A549 (cell line): Measurements from ENCODE around the gene SETD7. TPM values are rescaled to one million over a fixed set of nuclear protein-coding genes. Genes with fewer than 3 reads are reported as not detected.

ENCODE experiments used
- ATAC-seq, 2 experiments: fragments of 200-7000 bp in 1 of 2; fragments of >200 bp in 1 of 2; cut with Nextera tagmentation in 1 of 2; cut with Tn5 transposase in 1 of 2; 3 replicates each; pipeline versions ENCODE4 v1.8.0 to v1.9.1; 2018 to 2020; ENCODE audit warnings: mild to moderate bottlenecking in 1 of 2, moderate library complexity in 1 of 2
- CTCF ChIA-PET: fragments of 300-600 bp; sonication (Branson Sonifier 250); formaldehyde crosslinking; extraction: SDS; loops from one replicate; lab custom pipeline; 2021; ENCODE audit warnings: antibody characterized with exemption, inconsistent platforms; lab: Yijun Ruan, JAX
- POLR2A ChIA-PET: fragments of 350-600 bp; formaldehyde crosslinking; extraction: SDS; loops from one replicate; lab custom pipeline; 2021; ENCODE audit warnings: antibody characterized with exemption, inconsistent platforms; lab: Yijun Ruan, JAX
- DNase-seq, 2 experiments: peaks; one replicate each; pipeline versions ENCODE4 v3.0.0 to v3.0.0-alpha.2; 2011 to 2016; ENCODE audit warnings: low read depth in 1 of 2, low spot score in 1 of 2
- FAIRE-seq: peaks from 2 replicates; lab custom pipeline; 2011; peaks lifted over from hg19 to GRCh38; lab: Jason Lieb, UNC
- H3K27ac ChIP-seq, 2 experiments: fragments of >200 bp; sonication (Bioruptor Twin); formaldehyde crosslinking; 3 replicates each; pipeline ENCODE4 v1.5.1; 2016 to 2017
- H3K4me1 ChIP-seq: fragments of >200 bp; sonication (Bioruptor Twin); formaldehyde crosslinking; 3 replicates; pipeline ENCODE4 v1.6.1; 2016
- H3K4me2 ChIP-seq: fragments of >200 bp; sonication (Bioruptor Twin); formaldehyde crosslinking; 3 replicates; pipeline ENCODE4 v1.6.1; 2016
- H3K4me3 ChIP-seq: fragments of >200 bp; sonication (Bioruptor Twin); formaldehyde crosslinking; 3 replicates; pipeline ENCODE4 v1.5.1; 2016
- H3K9me3 ChIP-seq: fragments of >200 bp; sonication (Bioruptor Twin); formaldehyde crosslinking; 3 replicates; pipeline ENCODE4 v1.6.1; 2016
- BCL3 ChIP-seq: fragments of >200 bp; sonication (Bioruptor Twin); formaldehyde crosslinking; IDR thresholded peaks from 3 replicates; pipeline ENCODE4 v1.6.1; 2016
- CEBPB ChIP-seq, 2 experiments: fragments of >200 bp in 1 of 2; sonication (Bioruptor Twin) in 1 of 2; formaldehyde crosslinking in 1 of 2; IDR thresholded peaks; 2 replicates each; pipeline ENCODE4 v1.6.1; 2012 to 2016
- EHMT2 ChIP-seq: fragments of 200-600 bp; sonication (generic); IDR thresholded peaks from 2 replicates; pipeline ENCODE4 v1.6.1; 2016; ENCODE audit warnings: antibody characterized with exemption, low read depth, mild to moderate bottlenecking, moderate library complexity
- FOSB ChIP-seq: fragments of 250-450 bp; sonication (Bioruptor Pico); IDR thresholded peaks from 2 replicates; pipeline ENCODE4 v1.5.0; 2020; ENCODE audit warnings: mild to moderate bottlenecking, moderate library complexity
- FOXS1 ChIP-seq: fragments of 250-450 bp; sonication (Bioruptor Pico); IDR thresholded peaks from 2 replicates; pipeline ENCODE4 v1.5.0; 2020; ENCODE audit warnings: mild to moderate bottlenecking, moderate library complexity
- GATA3 ChIP-seq: IDR thresholded peaks from 2 replicates; pipeline ENCODE4 v1.6.1; 2012; ENCODE audit warnings: borderline replicate concordance
- HDAC2 ChIP-seq: fragments of 200-600 bp; sonication (generic); IDR thresholded peaks from 2 replicates; pipeline ENCODE4 v1.6.1; 2016
- HEYL ChIP-seq: fragments of 250-450 bp; sonication (Bioruptor Pico); IDR thresholded peaks from 2 replicates; pipeline ENCODE4 v1.8.0; 2021; ENCODE audit warnings: mild to moderate bottlenecking, moderate library complexity
- HOXB13 ChIP-seq: fragments of 250-450 bp; sonication (Bioruptor Pico); IDR thresholded peaks from 2 replicates; pipeline ENCODE4 v1.5.0; 2020; ENCODE audit warnings: low read depth, mild to moderate bottlenecking, moderate library complexity
- JUN ChIP-seq, 2 experiments: fragments of >200 bp; sonication (Bioruptor Twin); formaldehyde crosslinking; IDR thresholded peaks; 2 replicates in 1 of 2; 3 replicates in 1 of 2; pipeline ENCODE4 v1.6.1; 2016 to 2017
- KDM5A ChIP-seq: fragments of 200-600 bp; sonication (generic); IDR thresholded peaks from 2 replicates; pipeline ENCODE4 v1.6.1; 2016; ENCODE audit warnings: antibody characterized with exemption, mild to moderate bottlenecking
- MAFK ChIP-seq: fragments of 450-650 bp; IDR thresholded peaks from 2 replicates; pipeline ENCODE4 v1.6.1; 2014; ENCODE audit not compliant: partially characterized antibody
- MAZ ChIP-seq: fragments of 150-350 bp; IDR thresholded peaks from 2 replicates; pipeline ENCODE4 v1.6.1; 2014; ENCODE audit warnings: antibody characterized with exemption, low read depth, low read length, borderline replicate concordance
- NPAS2 ChIP-seq: fragments of 250-450 bp; sonication (Bioruptor Pico); IDR thresholded peaks from 2 replicates; pipeline ENCODE4 v1.8.0; 2022; ENCODE audit warnings: mild to moderate bottlenecking, moderate library complexity, borderline replicate concordance
- NR3C1 ChIP-seq: fragments of >200 bp; sonication (Bioruptor Twin); formaldehyde crosslinking; IDR thresholded peaks from 3 replicates; pipeline ENCODE4 v1.6.1; 2017
- PBX3 ChIP-seq: IDR thresholded peaks from 2 replicates; pipeline ENCODE4 v1.6.1; 2012
- POLR2A ChIP-seq: IDR thresholded peaks from 2 replicates; pipeline ENCODE4 v1.6.1; 2012; ENCODE audit warnings: mild to moderate bottlenecking, low read length
- RAD21 ChIP-seq, 2 experiments: fragments of >200 bp in 1 of 2; sonication (Bioruptor Twin) in 1 of 2; formaldehyde crosslinking in 1 of 2; IDR thresholded peaks in 1 of 2; conservative IDR thresholded peaks in 1 of 2; 2 replicates in 1 of 2; 3 replicates in 1 of 2; pipeline ENCODE4 v1.6.1; 2012 to 2018; ENCODE audit warnings: inconsistent platforms in 1 of 2
- RFX5 ChIP-seq: fragments of 450-650 bp; IDR thresholded peaks from 2 replicates; pipeline ENCODE4 v1.7.1; 2014; ENCODE audit warnings: antibody characterized with exemption, mild to moderate bottlenecking, moderate library complexity
- RNF2 ChIP-seq: fragments of 200-600 bp; sonication (generic); IDR thresholded peaks from 2 replicates; pipeline ENCODE4 v1.6.1; 2016; ENCODE audit warnings: low read depth, mild to moderate bottlenecking, antibody characterized with exemption, moderate library complexity, borderline replicate concordance
- SREBF2 ChIP-seq: fragments of 450-650 bp; IDR thresholded peaks from 2 replicates; pipeline ENCODE4 v1.6.1; 2014; ENCODE audit warnings: mild to moderate bottlenecking, moderate library complexity
- TFCP2L1 ChIP-seq: fragments of 250-450 bp; sonication (Bioruptor Pico); IDR thresholded peaks from 2 replicates; pipeline ENCODE4 v1.5.0; 2021; ENCODE audit warnings: mild to moderate bottlenecking
- USF2 ChIP-seq: fragments of 450-650 bp; IDR thresholded peaks from 2 replicates; pipeline ENCODE4 v1.6.1; 2014; ENCODE audit warnings: antibody characterized with exemption
- WGBS: methylation state at CpG from one replicate; pipeline ENCODE4 v1.1.6; 2017; ENCODE audit errors: missing lambda C conversion rate; 5-methylcytosine and 5-hydroxymethylcytosine counted together
- polyA plus RNA-seq, 4 experiments: library from polyadenylated mRNA; depleted of rRNA in 3 of 4; stranded (reverse); fragments of >200 nt; fragmentation: RNase III in 1 of 4; extraction: RNeasy Plus Mini Kit Qiagen cat#74134 plus additional on column Dnase treatment in 1 of 4; gene quantifications; 2 replicates in 3 of 4; 3 replicates in 1 of 4; pipeline ENCODE4 v1.2.3, GENCODE V29; 2011 to 2017
- TF ChIP-seq, protein P1 (sequence below): fragments of 250-450 bp; sonication (Bioruptor Pico); IDR thresholded peaks from 2 replicates; pipeline ENCODE4 v1.5.0; 2021; ENCODE audit warnings: mild to moderate bottlenecking, moderate library complexity, borderline replicate concordance

Gene SETD7
- polyA plus RNA-seq, 2 of the 4 experiments (the other 2 are of a cell fraction) = 30.6 to 39.1 TPM

GRCh38 chr4:139461022-139461628 lies 94.9 kb downstream of the SETD7 start:
- DNase-seq (peak in 1 of 2 experiments; percentile 12), ATAC-seq (peak in 1 of 2 experiments; percentile 51; a peak in 2 of 6 replicates), FAIRE-seq (no peak)
- Histone ChIP-seq H3K4me3 (no peak overlapping the region), H3K4me1 (peaks cover 37% of the 10 kb centered on the region), H3K27ac (no peak overlapping the region), H3K4me2 (no peak overlapping the region), H3K9me3 (no peaks in the 10 kb centered on the region)
- ChIA-PET POLR2A (interaction anchor here (1.1 kb wide), 1 partner anchor 8 kb away, joined by 7 read pairs; no protein-coding TSS in a partner anchor), CTCF (interaction anchor here (1.3 kb wide), 1 partner anchor 10 kb away, joined by 6 read pairs; no protein-coding TSS in a partner anchor)
- TF ChIP-seq USF2 (peak; percentile 46; the same call in 1 of the 2 replicates), GATA3 (no peak)
- 84% methylated on average over 5 of the region's 5 CpGs for WGBS

DNA sequence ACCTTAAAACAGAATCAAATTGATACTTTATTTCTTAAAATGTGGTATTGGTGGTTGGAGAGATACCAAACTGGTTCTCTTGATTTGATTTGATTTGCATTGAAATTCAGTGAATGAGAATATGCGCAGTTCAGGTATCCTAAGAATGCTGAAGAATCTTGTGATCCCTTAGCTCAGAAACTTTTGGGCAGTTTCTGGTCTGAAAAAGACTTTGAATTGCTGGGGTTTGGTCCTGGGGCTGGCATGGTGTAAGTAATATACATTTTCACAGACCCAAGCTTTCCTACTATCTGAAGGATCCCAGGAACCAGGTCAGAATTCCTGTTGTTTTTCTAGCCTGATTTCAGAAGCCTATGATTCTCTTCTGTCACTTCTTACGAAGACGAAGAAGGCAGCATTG lies 95.5 kb downstream of the SETD7 start:
- ChIA-PET CTCF (interaction anchor here (1.3 kb wide), 1 partner anchor 11 kb away, joined by 6 read pairs; no protein-coding TSS in a partner anchor), POLR2A (no interaction called here)
- Histone ChIP-seq H3K4me2 (no peak overlapping the region), H3K4me3 (no peak overlapping the region), H3K4me1 (peaks cover 42% of the 10 kb centered on the region), H3K27ac (no peak overlapping the region), H3K9me3 (no peaks in the 10 kb centered on the region)
- DNase-seq (no peak), FAIRE-seq (no peak), ATAC-seq (no peak)
- 98% methylated on average over 3 of the region's 3 CpGs for WGBS
- TF ChIP-seq FOSB = no peak
- TF ChIP-seq POLR2A = no peak
- no peak for TF ChIP-seq MAZ
- no peak for TF ChIP-seq RAD21 (conservative IDR thresholded peaks at IDR 0.05 in 1 of 2, IDR thresholded peaks at IDR 0.05 in 1 of 2)
- no peak for TF ChIP-seq CEBPB (IDR thresholded peaks at IDR 0.05)
- no peak for TF ChIP-seq RFX5
- TF ChIP-seq NR3C1 = no peak
- no peak for TF ChIP-seq SREBF2
- no peak for TF ChIP-seq GATA3

DNA sequence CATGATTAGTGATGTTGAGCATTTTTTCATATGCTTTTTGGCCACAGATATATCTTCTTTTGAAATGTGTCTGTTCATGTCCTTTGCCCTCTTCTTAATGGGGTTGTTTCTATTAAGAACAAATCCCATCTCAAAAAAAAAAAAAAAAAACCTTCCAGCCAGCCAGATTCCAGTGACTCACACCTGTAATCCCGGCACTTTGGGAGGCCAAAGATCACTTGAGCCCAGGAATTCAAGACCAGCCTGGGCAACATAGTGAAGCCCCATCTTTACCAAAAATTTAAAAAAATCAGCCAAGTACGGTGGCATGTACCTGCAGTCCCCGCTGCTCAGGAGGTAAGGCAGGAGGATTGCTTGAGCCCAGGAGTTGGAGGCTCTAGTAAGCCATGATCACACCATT lies 97.0 kb downstream of the SETD7 start:
- Histone ChIP-seq H3K4me2 (peak overlapping the region; percentile 90), H3K4me3 (no peak overlapping the region), H3K9me3 (no peaks in the 10 kb centered on the region), H3K4me1 (peaks cover 50% of the 10 kb centered on the region), H3K27ac (peak overlapping the region in 1 of 2 experiments; percentile 55; a peak in 2 of 6 replicates)
- DNase-seq (no peak), ATAC-seq (no peak), FAIRE-seq (no peak)
- ChIA-PET CTCF (no interaction called here), POLR2A (no interaction called here)
- 55% methylated on average over 3 of the region's 3 CpGs for WGBS
- TF ChIP-seq NPAS2 (CRISPR knock-in tag) = no peak
- TF ChIP-seq EHMT2 = no peak
- TF ChIP-seq FOSB = no peak
- no peak for TF ChIP-seq MAZ
- TF ChIP-seq HEYL (CRISPR knock-in tag) = no peak
- TF ChIP-seq JUN (IDR thresholded peaks at IDR 0.05) = no peak
- TF ChIP-seq TFCP2L1 = no peak
- TF ChIP-seq HOXB13 (CRISPR knock-in tag) = no peak
- TF ChIP-seq RNF2 = no peak
- no peak for TF ChIP-seq MAFK
- TF ChIP-seq PBX3 = no peak
- no peak for TF ChIP-seq HDAC2
- no peak for TF ChIP-seq KDM5A
- TF ChIP-seq, protein P1, sequence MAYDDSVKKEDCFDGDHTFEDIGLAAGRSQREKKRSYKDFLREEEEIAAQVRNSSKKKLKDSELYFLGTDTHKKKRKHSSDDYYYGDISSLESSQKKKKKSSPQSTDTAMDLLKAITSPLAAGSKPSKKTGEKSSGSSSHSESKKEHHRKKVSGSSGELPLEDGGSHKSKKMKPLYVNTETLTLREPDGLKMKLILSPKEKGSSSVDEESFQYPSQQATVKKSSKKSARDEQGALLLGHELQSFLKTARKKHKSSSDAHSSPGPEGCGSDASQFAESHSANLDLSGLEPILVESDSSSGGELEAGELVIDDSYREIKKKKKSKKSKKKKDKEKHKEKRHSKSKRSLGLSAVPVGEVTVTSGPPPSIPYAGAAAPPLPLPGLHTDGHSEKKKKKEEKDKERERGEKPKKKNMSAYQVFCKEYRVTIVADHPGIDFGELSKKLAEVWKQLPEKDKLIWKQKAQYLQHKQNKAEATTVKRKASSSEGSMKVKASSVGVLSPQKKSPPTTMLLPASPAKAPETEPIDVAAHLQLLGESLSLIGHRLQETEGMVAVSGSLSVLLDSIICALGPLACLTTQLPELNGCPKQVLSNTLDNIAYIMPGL (CRISPR knock-in tag) = no peak
- no peak for TF ChIP-seq BCL3
- TF ChIP-seq FOXS1 (CRISPR knock-in tag) = no peak
- TF ChIP-seq RAD21 (conservative IDR thresholded peaks at IDR 0.05 in 1 of 2, IDR thresholded peaks at IDR 0.05 in 1 of 2) = no peak
